Fibroblast of lung (primary cell): ENCODE results near the gene SCN2A. TPM values are rescaled to one million over a fixed set of nuclear protein-coding genes. Genes with fewer than 3 reads are reported as not detected.

ENCODE experiments used
- DNase-seq, 2 donors: peaks; one replicate each; pipeline versions ENCODE4 v3.0.0 to v3.0.0-alpha.2; 2010; ENCODE audit warnings: low read depth in 2 of 2
- H2AFZ ChIP-seq: 2 replicates; pipeline ENCODE4 v1.5.1; 2012; ENCODE audit warnings: low read length, control low read depth, inconsistent platforms
- H3K27ac ChIP-seq: 2 replicates; pipeline ENCODE4 v1.5.1; 2011; ENCODE audit warnings: low read length, control low read depth; ENCODE audit not compliant: insufficient read depth
- H3K27me3 ChIP-seq: 2 replicates; pipeline ENCODE4 v1.5.1; 2011; ENCODE audit warnings: mild to moderate bottlenecking, low read length; ENCODE audit not compliant: control insufficient read depth, insufficient read depth
- H3K36me3 ChIP-seq: 2 replicates; pipeline ENCODE4 v1.5.1; 2011; ENCODE audit warnings: low read length; ENCODE audit not compliant: control insufficient read depth, insufficient read depth
- H3K4me1 ChIP-seq: 2 replicates; pipeline ENCODE4 v1.5.1; 2011; ENCODE audit warnings: low read length; ENCODE audit not compliant: control insufficient read depth, insufficient read depth; ENCODE audit errors: extremely low read depth
- H3K4me2 ChIP-seq: 2 replicates; pipeline ENCODE4 v1.5.1; 2011; ENCODE audit warnings: low read length, control low read depth; ENCODE audit not compliant: insufficient read depth; ENCODE audit errors: extremely low read depth
- H3K4me3 ChIP-seq, 4 experiments: fragments of 200-600 bp in 1 of 4; sonication (generic) in 1 of 4; replicated peaks in 1 of 4; 2 replicates each; pipeline ENCODE4 v1.5.1; 2011 to 2016; ENCODE audit warnings: low read length in 4 of 4, low read depth in 3 of 4, mild to moderate bottlenecking in 3 of 4, control low read depth in 2 of 4, inconsistent platforms in 1 of 4, mixed read lengths in 1 of 4; ENCODE audit not compliant: insufficient read depth in 1 of 4; ENCODE audit errors: control extremely low read depth in 1 of 4
- H3K79me2 ChIP-seq: 2 replicates; pipeline ENCODE4 v1.5.1; 2012; ENCODE audit warnings: mild to moderate bottlenecking, low read length, inconsistent platforms; ENCODE audit not compliant: control insufficient read depth, insufficient read depth
- H3K9ac ChIP-seq: 2 replicates; pipeline ENCODE4 v1.5.1; 2011; ENCODE audit warnings: mild to moderate bottlenecking, low read length, control low read depth; ENCODE audit not compliant: insufficient read depth
- H3K9me3 ChIP-seq: 2 replicates; pipeline ENCODE4 v1.5.1; 2012; ENCODE audit warnings: low read depth, low read length; ENCODE audit not compliant: control insufficient read depth, insufficient read depth
- H4K20me1 ChIP-seq: 2 replicates; pipeline ENCODE4 v1.5.1; 2011; ENCODE audit warnings: low read length; ENCODE audit not compliant: control insufficient read depth, insufficient read depth; ENCODE audit errors: extremely low read depth
- CTCF ChIP-seq, 2 donors: IDR thresholded peaks in 1 of 2; conservative IDR thresholded peaks in 1 of 2; 1 replicate in 1 of 2; 2 replicates in 1 of 2; pipeline ENCODE4 v1.5.1; 2011 to 2012; ENCODE audit warnings: low read length in 2 of 2, control low read depth in 1 of 2, inconsistent platforms in 1 of 2, low read depth in 1 of 2, mild to moderate bottlenecking in 1 of 2
- EZH2 ChIP-seq: IDR thresholded peaks from 2 replicates; pipeline ENCODE4 v1.5.1; 2012; ENCODE audit warnings: low read length, control low read depth, mild to moderate bottlenecking; ENCODE audit errors: missing control alignments
- polyA plus RNA-seq, 2 donors: library from polyadenylated mRNA; depleted of rRNA in 1 of 2; stranded (reverse) in 1 of 2; unstranded in 1 of 2; fragments of >200 nt; gene quantifications; 2 replicates each; pipeline ENCODE4 v1.2.1, GENCODE V29; 2011 to 2012; ENCODE audit warnings: missing spikeins in 1 of 2
- total RNA-seq: library from RNA; depleted of rRNA; stranded (reverse); fragments of >200 nt; gene quantifications from 2 replicates; pipeline ENCODE4 v1.2.1, GENCODE V29; 2014

Gene SCN2A
- total and polyA plus RNA-seq, 2 donors (not counting 1 experiment from before 2014, with no cell fraction given) = 0.76 to 7.1 TPM

- H3K79me2 ChIP-seq = no peaks in the 10 kb centered on the region
- TF ChIP-seq EZH2 = no peak
- no peak for TF ChIP-seq CTCF (conservative IDR thresholded peaks at IDR 0.05 in 1 of 2, IDR thresholded peaks at IDR 0.05 in 1 of 2; ENCODE audit: low read depth in 1 of 2, low read length in 2 of 2)
Observed at GRCh38 chr2:165275932-165276331, 36.7 kb downstream of the SCN2A start.

GRCh38 chr2:165277295-165277694 is 38.1 kb downstream of the SCN2A start:
- Histone ChIP-seq H3K4me3 (no peak overlapping the region), H4K20me1 (no peaks in the 10 kb centered on the region), H3K36me3 (no peaks in the 10 kb centered on the region), H3K9ac (no peak overlapping the region), H2AFZ (no peak overlapping the region), H3K4me2 (no peak overlapping the region), H3K9me3 (no peaks in the 10 kb centered on the region), H3K27me3 (no peaks in the 10 kb centered on the region), H3K4me1 (no peaks in the 10 kb centered on the region), H3K79me2 (no peaks in the 10 kb centered on the region), H3K27ac (no peak overlapping the region)
- peak; percentile 2 to 66 for DNase-seq
- no peak for TF ChIP-seq EZH2
- TF ChIP-seq CTCF (conservative IDR thresholded peaks at IDR 0.05 in 1 of 2, IDR thresholded peaks at IDR 0.05 in 1 of 2; ENCODE audit: low read depth in 1 of 2, low read length in 2 of 2) = no peak

More at GRCh38 chr2:165275932-165276331, 36.7 kb downstream of the SCN2A start:
- no peak overlapping the region for H3K4me3 ChIP-seq
- H3K9me3 ChIP-seq = no peaks in the 10 kb centered on the region
- H3K9ac ChIP-seq = no peak overlapping the region
- H2AFZ ChIP-seq = no peak overlapping the region
- no peak for DNase-seq
- no peak overlapping the region for H3K27ac ChIP-seq
- no peak overlapping the region for H3K4me2 ChIP-seq
- no peaks in the 10 kb centered on the region for H3K4me1 ChIP-seq
- no peaks in the 10 kb centered on the region for H4K20me1 ChIP-seq
- no peaks in the 10 kb centered on the region for H3K27me3 ChIP-seq
- H3K36me3 ChIP-seq = no peaks in the 10 kb centered on the region

GRCh38 chr2:165277860-165278656 is 38.8 kb downstream of the SCN2A start:
- Histone ChIP-seq H3K27me3 (no peaks in the 10 kb centered on the region), H3K4me2 (no peak overlapping the region), H3K79me2 (no peaks in the 10 kb centered on the region), H2AFZ (no peak overlapping the region), H3K9ac (no peak overlapping the region), H3K36me3 (no peaks in the 10 kb centered on the region), H3K4me3 (no peak overlapping the region), H3K4me1 (no peaks in the 10 kb centered on the region), H3K9me3 (no peaks in the 10 kb centered on the region), H4K20me1 (no peaks in the 10 kb centered on the region), H3K27ac (no peak overlapping the region)
- TF ChIP-seq EZH2 (no peak), CTCF (conservative IDR thresholded peaks at IDR 0.05 in 1 of 2, IDR thresholded peaks at IDR 0.05 in 1 of 2; ENCODE audit: low read depth in 1 of 2, low read length in 2 of 2) (no peak)
- no peak for DNase-seq
